H1 (cell line): ENCODE data around the gene STT3B.

ENCODE experiments used
- BCL11A ChIP-seq, 2 experiments: IDR thresholded peaks; one replicate each; pipeline ENCODE4 v1.6.1; 2011; ENCODE audit warnings: low read depth in 2 of 2, low read length in 2 of 2, mild to moderate bottlenecking in 2 of 2
- CEBPB ChIP-seq: IDR thresholded peaks from 2 replicates; pipeline ENCODE4 v1.6.1; 2012; ENCODE audit warnings: low read depth, low read length
- CHD2 ChIP-seq: IDR thresholded peaks from 2 replicates; pipeline ENCODE4 v1.6.1; 2012; ENCODE audit warnings: low read length, improper control_type of control experiment
- EGR1 ChIP-seq: IDR thresholded peaks from 2 replicates; pipeline ENCODE4 v1.6.1; 2011; ENCODE audit warnings: low read depth, low read length, borderline replicate concordance
- MAX ChIP-seq: IDR thresholded peaks from 2 replicates; pipeline ENCODE4 v1.6.1; 2012; ENCODE audit warnings: inconsistent platforms
- PHF8 ChIP-seq: fragments of 200-600 bp; sonication (generic); conservative IDR thresholded peaks from 2 replicates; pipeline ENCODE4 v1.7.1; 2012; ENCODE audit warnings: low read depth, mild to moderate bottlenecking, inconsistent platforms, low read length, moderate library complexity
- RFX5 ChIP-seq: IDR thresholded peaks from 2 replicates; pipeline ENCODE4 v1.6.1; 2011; ENCODE audit warnings: low read depth, low read length, improper control_type of control experiment, borderline replicate concordance
- RNF2 ChIP-seq: fragments of 200-900, 300-1000 bp; sonication (generic); IDR thresholded peaks from 2 replicates; pipeline ENCODE4 v1.7.1; 2016; ENCODE audit warnings: borderline replicate concordance, low read depth, mild to moderate bottlenecking, antibody characterized with exemption, low read length; ENCODE audit not compliant: poor library complexity, severe bottlenecking; ENCODE audit errors: missing control alignments
- SIRT6 ChIP-seq: IDR thresholded peaks from one replicate; pipeline ENCODE4 v1.7.1; 2012; ENCODE audit warnings: low read length, inconsistent platforms
- SP1 ChIP-seq: IDR thresholded peaks from 2 replicates; pipeline ENCODE4 v1.6.1; 2011; ENCODE audit warnings: low read depth, low read length
- ZNF274 ChIP-seq: IDR thresholded peaks from 2 replicates; pipeline ENCODE4 v1.7.0; 2012; ENCODE audit warnings: low read length, borderline replicate concordance; ENCODE audit errors: extremely low read depth
- TF ChIP-seq, protein P1 (sequence below), 3 experiments: IDR thresholded peaks; 1 replicate in 2 of 3; 2 replicates in 1 of 3; pipeline versions ENCODE4 v1.5.1 to v1.6.1; 2011; ENCODE audit warnings: low read length in 3 of 3, mild to moderate bottlenecking in 3 of 3, inconsistent platforms in 2 of 3, low read depth in 1 of 3, moderate library complexity in 1 of 3; ENCODE audit not compliant: insufficient read depth in 1 of 3; ENCODE audit errors: control extremely low read depth in 1 of 3

DNA sequence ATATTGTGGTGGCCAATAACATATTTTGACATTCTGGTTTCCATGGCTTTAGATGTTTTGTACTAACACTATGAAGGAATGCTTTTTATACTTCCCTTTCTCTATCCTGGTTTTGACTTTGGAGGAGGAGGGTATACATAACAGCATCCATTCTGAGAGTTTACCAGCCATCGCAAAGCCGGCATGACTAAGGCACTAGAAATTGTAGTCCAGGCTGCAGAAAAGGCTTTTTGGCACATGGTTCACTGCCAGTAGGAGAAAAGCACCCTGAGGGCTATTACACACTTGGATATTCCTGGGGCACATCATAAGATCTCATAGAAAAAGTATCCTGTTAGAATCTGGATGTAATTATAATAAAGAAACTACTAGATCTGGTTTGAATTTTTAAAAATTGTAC is 101.8 kb downstream of the STT3B start:
- TF ChIP-seq, protein P1, sequence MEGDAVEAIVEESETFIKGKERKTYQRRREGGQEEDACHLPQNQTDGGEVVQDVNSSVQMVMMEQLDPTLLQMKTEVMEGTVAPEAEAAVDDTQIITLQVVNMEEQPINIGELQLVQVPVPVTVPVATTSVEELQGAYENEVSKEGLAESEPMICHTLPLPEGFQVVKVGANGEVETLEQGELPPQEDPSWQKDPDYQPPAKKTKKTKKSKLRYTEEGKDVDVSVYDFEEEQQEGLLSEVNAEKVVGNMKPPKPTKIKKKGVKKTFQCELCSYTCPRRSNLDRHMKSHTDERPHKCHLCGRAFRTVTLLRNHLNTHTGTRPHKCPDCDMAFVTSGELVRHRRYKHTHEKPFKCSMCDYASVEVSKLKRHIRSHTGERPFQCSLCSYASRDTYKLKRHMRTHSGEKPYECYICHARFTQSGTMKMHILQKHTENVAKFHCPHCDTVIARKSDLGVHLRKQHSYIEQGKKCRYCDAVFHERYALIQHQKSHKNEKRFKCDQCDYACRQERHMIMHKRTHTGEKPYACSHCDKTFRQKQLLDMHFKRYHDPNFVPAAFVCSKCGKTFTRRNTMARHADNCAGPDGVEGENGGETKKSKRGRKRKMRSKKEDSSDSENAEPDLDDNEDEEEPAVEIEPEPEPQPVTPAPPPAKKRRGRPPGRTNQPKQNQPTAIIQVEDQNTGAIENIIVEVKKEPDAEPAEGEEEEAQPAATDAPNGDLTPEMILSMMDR (IDR thresholded peaks at IDR 0.05; ENCODE audit: control extremely low read depth in 1 of 3, insufficient read depth in 1 of 3, low read depth in 1 of 3, low read length in 3 of 3), result no peak
- TF ChIP-seq SP1 (no peak), RFX5 (no peak), RNF2 (no peak), CEBPB (no peak), PHF8 (no peak), SIRT6 (no peak), BCL11A (IDR thresholded peaks at IDR 0.05; ENCODE audit: low read depth in 2 of 2, low read length in 2 of 2) (no peak), ZNF274 (no peak), EGR1 (no peak), MAX (no peak), CHD2 (no peak)
